H9 (cell line): ENCODE data around the gene ANKRD7. TPM values are rescaled to one million over a fixed set of nuclear protein-coding genes. Genes with fewer than 3 reads are reported as not detected.

Experiments used
- DNase-seq: peaks from one replicate; pipeline ENCODE4 v3.0.0-alpha.2; 2017
- H2AFZ ChIP-seq: one replicate; pipeline ENCODE4 v1.6.1; 2013; ENCODE audit warnings: mild to moderate bottlenecking, low read length, control low read depth, moderate library complexity
- H2AK5ac ChIP-seq: 2 replicates; pipeline ENCODE4 v1.6.1; 2013; ENCODE audit warnings: low read length, control low read depth, mixed read lengths; ENCODE audit not compliant: insufficient read length
- H2BK120ac ChIP-seq: one replicate; pipeline ENCODE4 v1.6.1; 2013; ENCODE audit warnings: low read depth, mild to moderate bottlenecking, low read length, control low read depth, inconsistent platforms; ENCODE audit not compliant: poor library complexity, severe bottlenecking
- H2BK12ac ChIP-seq: 2 replicates; pipeline ENCODE4 v1.6.1; 2013; ENCODE audit warnings: low read length, control low read depth, mixed read lengths, low read depth; ENCODE audit not compliant: insufficient read length
- H2BK15ac ChIP-seq: 2 replicates; pipeline ENCODE4 v1.6.1; 2013; ENCODE audit warnings: low read depth, low read length, control low read depth
- H2BK20ac ChIP-seq: one replicate; pipeline ENCODE4 v1.6.1; 2013; ENCODE audit warnings: low read depth, mild to moderate bottlenecking, low read length, control low read depth, inconsistent platforms; ENCODE audit not compliant: poor library complexity, severe bottlenecking
- H2BK5ac ChIP-seq: 2 replicates; pipeline ENCODE4 v1.6.1; 2013; ENCODE audit warnings: low read length, control low read depth, mixed read lengths; ENCODE audit not compliant: insufficient read length
- H3K14ac ChIP-seq: 2 replicates; pipeline ENCODE4 v1.6.1; 2013; ENCODE audit warnings: low read length, control low read depth; ENCODE audit not compliant: insufficient read depth
- H3K18ac ChIP-seq: 2 replicates; pipeline ENCODE4 v1.6.1; 2013; ENCODE audit warnings: low read depth, mild to moderate bottlenecking, mixed read lengths, low read length, control low read depth; ENCODE audit not compliant: insufficient read length
- H3K23ac ChIP-seq: 2 replicates; pipeline ENCODE4 v1.6.1; 2013; ENCODE audit warnings: low read length, control low read depth, mixed read lengths, low read depth; ENCODE audit not compliant: insufficient read length
- H3K23me2 ChIP-seq: 2 replicates; pipeline ENCODE4 v1.6.1; 2013; ENCODE audit warnings: low read depth, mild to moderate bottlenecking, mixed read lengths, low read length, control low read depth; ENCODE audit not compliant: insufficient read length, poor library complexity, severe bottlenecking
- H3K27ac ChIP-seq: 2 replicates; pipeline ENCODE4 v1.5.1; 2013; ENCODE audit warnings: low read length, control low read depth, mixed read lengths, low read depth; ENCODE audit not compliant: insufficient read length
- H3K27me3 ChIP-seq: 2 replicates; pipeline ENCODE4 v1.6.1; 2013; ENCODE audit warnings: low read length, control low read depth, inconsistent platforms; ENCODE audit not compliant: insufficient read depth
- H3K4ac ChIP-seq: 2 replicates; pipeline ENCODE4 v1.6.1; 2013; ENCODE audit warnings: low read depth, mild to moderate bottlenecking, control low read depth, inconsistent platforms, low read length, moderate library complexity
- H3K4me1 ChIP-seq: 2 replicates; pipeline ENCODE4 v1.6.1; 2013; ENCODE audit warnings: low read length, control low read depth, inconsistent platforms; ENCODE audit not compliant: insufficient read depth
- H3K4me2 ChIP-seq: 2 replicates; pipeline ENCODE4 v1.6.1; 2013; ENCODE audit warnings: low read length, control low read depth, mixed read lengths; ENCODE audit not compliant: insufficient read length, insufficient read depth
- H3K56ac ChIP-seq: 2 replicates; pipeline ENCODE4 v1.6.1; 2013; ENCODE audit warnings: low read depth, mild to moderate bottlenecking, mixed read lengths, low read length, control low read depth; ENCODE audit not compliant: insufficient read length
- H3K79me1 ChIP-seq: 2 replicates; pipeline ENCODE4 v1.6.1; 2013; ENCODE audit warnings: low read depth, mild to moderate bottlenecking, moderate library complexity, low read length, control low read depth, inconsistent platforms; ENCODE audit not compliant: insufficient read depth, poor library complexity, severe bottlenecking
- H3K79me2 ChIP-seq: 2 replicates; pipeline ENCODE4 v1.6.1; 2013; ENCODE audit warnings: low read length, control low read depth, inconsistent platforms; ENCODE audit not compliant: insufficient read depth
- H3K9ac ChIP-seq: 2 replicates; pipeline ENCODE4 v1.6.1; 2013; ENCODE audit warnings: low read length, control low read depth, mixed read lengths; ENCODE audit not compliant: insufficient read length; ENCODE audit errors: extremely low read depth
- H3K9me3 ChIP-seq: one replicate; pipeline ENCODE4 v1.6.1; 2013; ENCODE audit warnings: low read depth, low read length, inconsistent platforms; ENCODE audit not compliant: control insufficient read depth
- H3T11ph ChIP-seq: one replicate; pipeline ENCODE4 v1.6.1; 2013; ENCODE audit warnings: mild to moderate bottlenecking, low read length, control low read depth, inconsistent platforms
- H4K20me1 ChIP-seq: one replicate; pipeline ENCODE4 v1.6.1; 2013; ENCODE audit not compliant: control insufficient read depth, insufficient read length, insufficient read depth
- H4K5ac ChIP-seq: 2 replicates; pipeline ENCODE4 v1.6.1; 2013; ENCODE audit warnings: low read depth, mild to moderate bottlenecking, mixed read lengths, low read length, control low read depth; ENCODE audit not compliant: insufficient read length
- H4K8ac ChIP-seq: replicated peaks from 2 replicates; pipeline ENCODE4 v1.6.1; 2013; ENCODE audit warnings: low read length, control low read depth, mixed read lengths, low read depth; ENCODE audit not compliant: insufficient read length
- H4K91ac ChIP-seq: 2 replicates; pipeline ENCODE4 v1.6.1; 2013; ENCODE audit warnings: low read depth, mild to moderate bottlenecking, moderate library complexity, mixed read lengths, low read length, control low read depth; ENCODE audit not compliant: insufficient read length
- H3K27ac Mint-ChIP-seq, 3 experiments: 2 replicates in 2 of 3; 3 replicates in 1 of 3; pipeline ENCODE4 v1.8.0; 2020 to 2021; ENCODE audit warnings: mixed read lengths in 3 of 3, mild to moderate bottlenecking in 1 of 3, moderate library complexity in 1 of 3
- H3K27me3 Mint-ChIP-seq: 2 replicates; pipeline ENCODE4 v1.8.0; 2021; ENCODE audit warnings: low read depth, mild to moderate bottlenecking, moderate library complexity, mixed read lengths
- H3K36me3 Mint-ChIP-seq, 3 experiments: 2 replicates in 2 of 3; 3 replicates in 1 of 3; pipeline ENCODE4 v1.8.0; 2020 to 2021; ENCODE audit warnings: low read depth in 3 of 3, mixed read lengths in 3 of 3; ENCODE audit not compliant: insufficient read depth in 1 of 3
- H3K4me1 Mint-ChIP-seq, 2 experiments: 2 replicates each; pipeline ENCODE4 v1.8.0; 2020; ENCODE audit warnings: mixed read lengths in 2 of 2
- H3K4me3 Mint-ChIP-seq, 2 experiments: 2 replicates in 1 of 2; 3 replicates in 1 of 2; pipeline ENCODE4 v1.8.0; 2020 to 2021; ENCODE audit warnings: mild to moderate bottlenecking in 2 of 2, mixed read lengths in 2 of 2, moderate library complexity in 1 of 2
- H3K9me3 Mint-ChIP-seq, 2 experiments: 2 replicates in 1 of 2; 3 replicates in 1 of 2; pipeline ENCODE4 v1.8.0; 2020; ENCODE audit warnings: mild to moderate bottlenecking in 2 of 2, mixed read lengths in 2 of 2, moderate library complexity in 1 of 2
- CTCF ChIP-seq: fragments of 200-600 bp; sonication (generic); conservative IDR thresholded peaks from 3 replicates; pipeline ENCODE4 v1.8.0; 2021; ENCODE audit warnings: antibody characterized with exemption, mild to moderate bottlenecking
- WGBS: extraction: QIAGEN DNeasy Blood & Tissue Kit; methylation state at CpG from one replicate; pipeline ENCODE4 v1.1.7; 2013; ENCODE audit warnings: missing lambda C conversion rate, low lambda C conversion rate, mixed read lengths; ENCODE audit not compliant: insufficient read length; ENCODE audit errors: extremely low coverage; 5-methylcytosine and 5-hydroxymethylcytosine counted together
- total RNA-seq: library from RNA; stranded (reverse); gene quantifications from 2 replicates; pipeline ENCODE4 v1.2.1, GENCODE V29; 2021

ANKRD7 gene
- total RNA-seq, 1 experiment from 2014 or later, result not detected

GRCh38 chr7:118217210-118217619 is 7.3 kb upstream of the ANKRD7 start:
- Histone ChIP-seq H4K5ac (no peak overlapping the region), H3K27me3 (no peaks in the 10 kb centered on the region), H3K23ac (no peak overlapping the region), H3K4ac (no peak overlapping the region), H4K91ac (no peak overlapping the region), H3K9ac (no peak overlapping the region), H4K8ac (no peak overlapping the region), H3K79me1 (no peaks in the 10 kb centered on the region), H3K4me1 (no peaks in the 10 kb centered on the region), H3K56ac (no peak overlapping the region), H3T11ph (no peak overlapping the region), H2BK15ac (no peak overlapping the region), H3K9me3 (no peaks in the 10 kb centered on the region), H2AK5ac (no peak overlapping the region), H2AFZ (no peak overlapping the region), H3K18ac (no peak overlapping the region), H2BK5ac (no peak overlapping the region), H3K14ac (no peak overlapping the region), H2BK20ac (no peak overlapping the region), H3K79me2 (no peaks in the 10 kb centered on the region), H3K23me2 (no peaks in the 10 kb centered on the region), H4K20me1 (no peaks in the 10 kb centered on the region), H2BK12ac (no peak overlapping the region), H3K27ac (no peak overlapping the region), H2BK120ac (no peak overlapping the region), H3K4me2 (no peak overlapping the region)
- H3K27ac Mint-ChIP-seq, result no peak overlapping the region
- no peaks in the 10 kb centered on the region for H3K27me3 Mint-ChIP-seq
- TF ChIP-seq CTCF, result no peak
- WGBS, result no CpG with 5 or more reads among the region's 1 CpG
- no peaks in the 10 kb centered on the region for H3K4me1 Mint-ChIP-seq
- DNase-seq, result no peak
- no peak overlapping the region for H3K4me3 Mint-ChIP-seq
- no peaks in the 10 kb centered on the region for H3K9me3 Mint-ChIP-seq
- H3K36me3 Mint-ChIP-seq, result no peaks in the 10 kb centered on the region
